Adipose tissue (tissue), 3 donors: ENCODE results near the gene LNX2. TPM values are rescaled to one million over a fixed set of nuclear protein-coding genes. Genes with fewer than 3 reads are reported as not detected.

Source experiments
- H3K27ac ChIP-seq: one replicate; pipeline ENCODE4 v1.5.1; 2013; ENCODE audit warnings: low read depth, low read length
- WGBS, 3 donors: extraction: QIAGEN DNeasy Blood & Tissue Kit; methylation state at CpG; one replicate each; pipeline ENCODE4 v1.1.7; 2013; 5-methylcytosine and 5-hydroxymethylcytosine counted together
- polyA plus RNA-seq, 3 donors: library from polyadenylated mRNA; stranded (reverse); fragments of 200-250 nt; gene quantifications; one replicate each; pipeline ENCODE4 v1.2.3, GENCODE V29; 2013
- donor health status: healthy with polysubstance abuse.
- donor health status: Bipolar disorder and iron deficiency.
- donor health status: healthy.

The LNX2 gene
- 10 to 100 TPM in 1 of 3 donors, 1 to 10 TPM in 2; 2.4 to 12.2 (median 3.0) TPM for polyA plus RNA-seq

- WGBS, 3 donors = 0% methylated on average over 61 to 79 of the region's 79 CpGs
- H3K27ac ChIP-seq = peak within 1 kb of the TSS; percentile 25
These were observed at the start of gene LNX2 for GRCh38 chr13:27620377-27621115. Gene LNX2, minus strand, starts transcription at chr13:27620529. Its CDS starts 38,826 bp downstream, at chr13:27581703.

DNA sequence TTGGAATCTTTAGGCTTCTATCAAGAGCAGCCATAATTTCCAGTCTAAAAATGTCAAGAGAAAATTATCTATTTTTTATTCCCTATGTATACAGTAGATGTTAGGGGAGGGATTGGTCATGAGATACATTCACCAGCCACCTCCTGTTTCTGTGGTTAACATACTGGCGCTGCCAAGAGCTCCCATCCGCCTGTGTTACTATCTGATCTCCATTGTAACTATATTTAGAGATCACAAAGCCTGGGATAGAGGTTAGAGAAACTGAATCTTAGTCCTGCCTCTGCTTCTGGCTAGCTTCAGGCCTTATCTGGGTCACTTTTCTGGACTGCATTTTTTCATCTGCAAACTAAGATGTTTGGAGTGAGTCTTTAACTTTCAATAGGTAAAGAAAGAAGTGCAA is 47.6 kb upstream of the LNX2 start:
- WGBS, 3 donors = 40 to 58% (median 47%) methylated on average over 2 of the region's 2 CpGs
- H3K27ac ChIP-seq = no peak overlapping the region

DNA sequence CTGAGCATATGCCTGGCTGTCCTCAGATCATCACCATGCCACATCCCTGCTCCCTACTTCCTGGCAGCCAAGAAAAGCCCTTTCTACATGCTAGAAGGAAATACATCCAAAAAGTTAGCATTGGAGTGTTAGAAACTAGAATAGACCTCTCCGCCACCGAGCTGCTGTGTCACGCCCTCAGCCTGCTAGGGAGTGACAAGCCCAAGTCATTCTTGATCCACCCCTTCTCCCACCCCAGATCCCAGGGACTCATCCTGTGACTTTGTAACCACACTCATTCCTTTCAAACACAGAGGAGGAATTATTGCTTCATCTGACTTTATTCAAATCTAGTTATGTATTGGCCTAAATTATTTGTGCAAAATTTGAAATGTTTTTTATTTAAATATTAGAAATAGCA is 46.6 kb upstream of the LNX2 start:
- WGBS, 3 donors = 79 to 92% (median 89%) methylated on average over 3 of the region's 3 CpGs
- H3K27ac ChIP-seq = no peak overlapping the region

DNA sequence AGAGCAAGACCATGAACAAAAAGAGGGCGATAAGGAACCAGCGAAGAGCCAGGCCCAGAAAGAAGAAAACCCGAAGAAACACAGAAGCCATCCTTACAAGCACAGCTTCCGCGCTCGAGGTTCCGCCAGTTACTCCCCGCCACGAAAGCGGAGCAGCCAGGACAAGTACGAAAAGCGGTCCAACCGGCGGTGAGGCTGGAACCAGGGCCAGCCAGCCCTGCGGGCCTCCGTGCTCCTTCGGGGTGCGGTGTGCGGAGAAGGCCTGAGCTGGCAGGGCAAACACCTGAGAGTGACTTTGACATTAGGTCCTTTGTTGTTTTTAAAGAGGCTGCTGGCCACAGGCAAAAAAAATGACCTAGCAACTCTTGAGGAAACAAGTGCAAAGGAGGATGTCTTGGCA is 45.4 kb upstream of the LNX2 start:
- 91 to 95% (median 94%) methylated on average over 19 of the region's 19 CpGs for WGBS, 3 donors
- H3K27ac ChIP-seq = no peak overlapping the region

DNA sequence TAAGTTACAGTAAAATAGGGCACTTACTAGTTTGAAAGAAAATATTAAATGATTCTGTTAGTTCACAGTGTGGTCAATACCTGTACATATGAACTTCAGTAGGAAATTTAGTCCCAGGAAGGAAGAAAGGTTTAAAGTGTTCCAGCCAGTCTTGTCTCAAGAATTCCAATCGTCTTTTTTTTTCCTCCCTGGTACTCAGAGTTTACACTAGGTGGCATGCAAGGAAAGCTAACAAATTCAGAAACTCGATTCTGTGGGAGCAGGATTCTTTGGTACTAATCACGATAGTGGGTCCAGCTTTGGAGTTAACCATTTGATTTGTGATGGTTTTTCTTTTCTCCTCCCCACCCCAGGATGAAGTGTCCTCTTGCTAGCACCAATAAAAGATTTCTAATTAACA is 45.0 kb upstream of the LNX2 start:
- WGBS, 3 donors = 31 to 59% (median 55%) methylated on average over 3 of the region's 3 CpGs
- H3K27ac ChIP-seq = no peak overlapping the region

- 88 to 94% (median 91%) methylated on average over 8 of the region's 8 CpGs for WGBS, 3 donors
- no peak overlapping the region for H3K27ac ChIP-seq
These were observed 43.6 kb upstream of the LNX2 start for GRCh38 chr13:27663947-27664346.

DNA sequence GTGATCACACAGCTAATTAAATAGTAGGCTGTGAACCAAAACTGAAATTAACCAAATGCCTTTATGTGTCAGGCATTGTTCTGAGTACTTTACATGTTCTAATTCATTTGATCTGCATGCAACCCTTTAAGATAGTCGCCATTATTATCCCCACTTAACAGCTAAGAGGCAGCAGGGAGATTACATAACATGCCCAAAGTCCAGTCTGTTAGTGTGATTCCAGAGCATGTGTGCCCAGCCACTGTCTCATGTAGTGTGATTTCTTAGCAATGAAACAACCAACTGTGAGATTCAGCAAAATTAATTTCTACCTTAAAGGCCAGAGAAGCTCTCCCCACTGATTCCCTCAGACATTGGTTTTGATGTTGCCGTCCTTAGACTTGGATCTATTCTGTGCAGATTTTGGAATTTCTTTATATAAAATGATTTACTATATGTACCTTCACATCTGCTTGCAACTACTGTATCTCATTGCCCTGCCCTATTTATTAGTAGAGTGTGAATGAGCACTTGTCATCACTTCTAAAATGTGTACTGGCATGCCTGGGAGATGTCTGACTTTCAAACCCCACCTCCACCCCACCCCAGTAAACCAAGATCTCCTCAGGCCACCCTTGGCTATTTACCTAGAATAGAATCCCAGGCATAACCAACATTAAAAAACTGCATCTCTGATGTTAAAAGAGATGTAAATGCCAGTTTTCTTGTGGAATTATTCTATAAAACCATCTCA is 42.6 kb upstream of the LNX2 start:
- no peak overlapping the region for H3K27ac ChIP-seq
- 85 to 95% (median 91%) methylated on average over 2 of the region's 2 CpGs for WGBS, 3 donors

DNA sequence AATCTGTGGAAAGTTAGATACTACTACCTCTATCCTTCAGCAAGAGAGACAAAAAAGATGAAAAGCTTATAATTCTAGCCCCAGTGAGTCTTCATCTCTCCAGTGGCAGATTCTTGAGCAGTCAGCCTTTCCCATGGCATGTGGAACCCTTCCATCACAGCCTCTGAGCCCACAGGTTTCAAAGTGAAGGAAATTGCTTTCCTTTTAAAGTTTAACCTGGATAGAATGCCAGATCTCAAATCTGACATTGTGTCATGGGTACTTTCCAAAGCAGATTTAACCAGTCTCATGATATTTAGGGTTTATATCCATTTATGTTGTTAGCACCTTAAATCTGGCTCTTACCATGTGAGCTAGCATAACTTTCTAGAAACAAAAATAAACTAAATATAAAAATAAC is 40.7 kb upstream of the LNX2 start:
- no peak overlapping the region for H3K27ac ChIP-seq

DNA sequence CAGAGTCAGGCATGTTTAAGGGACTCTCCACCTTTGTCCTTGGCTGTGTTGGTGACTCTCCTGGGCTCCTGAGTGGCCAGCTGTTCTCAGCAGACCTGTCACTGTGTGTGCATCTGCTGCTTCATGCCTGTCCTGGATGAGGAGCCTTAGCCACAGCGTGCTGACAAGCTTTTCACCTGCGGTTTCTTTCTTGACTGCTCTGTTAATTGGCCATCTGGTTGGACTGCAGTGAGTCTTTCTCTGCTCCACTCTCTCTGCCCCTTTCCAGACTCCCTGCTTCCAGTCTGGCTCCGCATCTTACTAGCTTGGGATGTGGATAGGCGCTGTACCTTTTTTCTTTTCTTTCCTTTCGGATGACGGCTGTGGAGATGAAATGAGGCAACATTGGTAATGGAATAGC is 40.2 kb upstream of the LNX2 start:
- H3K27ac ChIP-seq = no peak overlapping the region
- 95 to 99% (median 97%) methylated on average over 6 of the region's 6 CpGs for WGBS, 3 donors

DNA sequence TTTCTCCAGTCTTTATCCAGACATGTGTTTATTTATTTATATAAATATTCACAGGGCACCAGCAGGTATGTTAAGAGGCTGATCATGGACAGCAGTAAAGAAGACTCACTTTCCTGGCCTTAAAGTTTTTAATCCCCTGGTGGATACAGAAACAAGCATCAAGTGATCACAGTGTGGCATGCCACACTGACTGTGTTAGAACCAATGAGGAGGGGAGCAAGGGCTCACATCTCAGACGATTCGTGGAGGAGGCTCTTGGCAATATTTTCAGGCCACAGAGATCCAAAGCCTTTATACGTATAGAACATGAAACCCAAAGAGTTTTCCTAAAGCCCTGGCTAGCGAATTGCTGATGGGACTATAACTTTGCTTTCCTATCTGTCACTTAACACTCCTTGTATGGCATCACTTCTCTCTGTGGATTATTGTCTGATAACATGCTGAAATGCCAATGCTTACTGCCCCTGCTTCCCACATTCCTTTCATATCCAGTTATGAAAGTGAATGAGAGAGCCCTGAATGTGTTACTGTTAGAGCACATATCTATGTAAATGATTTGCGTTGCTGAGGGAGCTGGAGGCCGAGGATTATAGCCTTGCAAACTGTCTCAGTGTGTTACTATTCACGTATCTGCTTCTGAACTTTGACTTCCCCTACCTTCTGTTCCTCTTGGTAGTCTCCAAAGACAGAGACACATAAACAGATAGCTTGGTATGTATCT is 39.0 kb upstream of the LNX2 start:
- WGBS, 3 donors = 57 to 83% (median 78%) methylated on average over 7 of the region's 7 CpGs
- H3K27ac ChIP-seq = no peak overlapping the region

DNA sequence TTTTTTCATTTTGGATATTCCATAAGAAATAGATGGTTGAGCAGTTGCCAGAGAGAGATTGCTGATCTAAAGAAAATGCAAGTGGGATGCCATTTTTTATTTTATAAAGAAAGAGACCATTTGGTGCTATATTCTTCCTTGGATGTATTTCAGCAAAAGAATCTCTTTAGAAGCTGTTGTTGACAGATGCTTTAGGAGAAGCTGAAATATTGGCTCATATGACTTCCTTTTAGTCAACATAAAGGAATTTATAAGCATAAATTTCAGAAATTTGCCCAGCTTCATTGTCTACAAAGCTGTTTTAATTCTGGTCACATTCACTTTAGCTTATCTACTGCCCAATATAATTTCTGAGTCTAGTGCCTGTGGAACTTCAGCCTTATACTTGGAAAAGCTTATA is 38.2 kb upstream of the LNX2 start:
- H3K27ac ChIP-seq = no peak overlapping the region

GRCh38 chr13:27657724-27658123 is 37.4 kb upstream of the LNX2 start:
- H3K27ac ChIP-seq = no peak overlapping the region
- 40 to 93% (median 90%) methylated on average over 2 of the region's 2 CpGs for WGBS, 3 donors

DNA sequence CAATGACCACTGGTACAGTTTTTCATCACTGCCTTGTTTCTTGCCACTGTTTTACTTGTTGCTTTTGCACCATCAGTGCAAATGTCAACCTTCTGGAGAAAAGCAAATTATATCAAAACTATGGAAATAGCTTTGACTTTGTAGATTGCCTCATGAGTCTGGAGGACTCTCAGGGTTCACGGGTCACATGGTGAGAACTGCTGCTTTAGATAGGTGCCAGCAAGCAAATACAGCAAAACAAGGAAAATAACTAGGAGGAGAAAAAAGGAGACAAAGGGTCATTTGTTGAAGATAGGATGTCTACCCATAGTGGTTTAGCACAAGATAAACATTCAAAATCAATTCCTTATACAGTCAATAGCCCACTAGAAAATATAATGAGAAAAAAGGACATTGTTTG is 34.5 kb upstream of the LNX2 start:
- WGBS, 3 donors = 85 to 97% (median 96%) methylated on average over 1 of the region's 1 CpG
- H3K27ac ChIP-seq = no peak overlapping the region

GRCh38 chr13:27654059-27654458 is 33.7 kb upstream of the LNX2 start:
- WGBS, 3 donors = 77 to 96% (median 95%) methylated on average over 3 of the region's 3 CpGs
- H3K27ac ChIP-seq = no peak overlapping the region

- no peak overlapping the region for H3K27ac ChIP-seq
- WGBS, 3 donors = 90 to 98% (median 95%) methylated on average over 1 of the region's 1 CpG
These were observed 30.0 kb upstream of the LNX2 start for GRCh38 chr13:27650312-27650711.

DNA sequence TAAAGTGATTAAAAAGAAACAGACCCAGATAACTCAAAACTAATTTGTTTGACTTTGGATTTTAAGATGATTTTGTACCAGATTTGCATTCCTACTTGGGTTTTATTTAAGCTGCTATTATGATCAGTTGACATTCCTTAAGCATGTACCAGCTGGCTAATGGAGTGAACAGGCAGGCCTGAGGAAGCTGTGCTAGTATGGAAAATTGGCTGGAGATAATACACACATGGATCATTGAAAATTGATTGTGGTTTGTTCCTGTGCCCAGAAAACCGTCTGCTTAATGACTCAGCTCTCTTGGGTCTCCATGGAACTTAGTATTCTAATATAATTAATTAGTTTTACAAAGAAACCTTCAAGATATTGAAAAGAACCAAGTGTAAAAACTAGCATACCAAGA is 24.0 kb upstream of the LNX2 start:
- H3K27ac ChIP-seq = no peak overlapping the region
- WGBS, 3 donors = 6 to 9% (median 9%) methylated on average over 1 of the region's 1 CpG

GRCh38 chr13:27643334-27644132 is 23.2 kb upstream of the LNX2 start:
- H3K27ac ChIP-seq = no peak overlapping the region
- WGBS, 3 donors = 70 to 82% (median 81%) methylated on average over 5 of the region's 5 CpGs

- H3K27ac ChIP-seq = no peak overlapping the region
- 86 to 93% (median 87%) methylated on average over 4 of the region's 4 CpGs for WGBS, 3 donors
These were observed 21.6 kb upstream of the LNX2 start for GRCh38 chr13:27641711-27642502.
